Limb (tissue), 2 donors: ENCODE results near the gene GALK2.
"Not testable (repeated sequence)": the region's sequence is repeated elsewhere in the genome, so short reads cannot be mapped to it uniquely, and the experiment has no call there.

Experiments
- DNase-seq, 2 donors: peaks; one replicate each; pipeline ENCODE4 v3.0.0-alpha.2; 2016; ENCODE audit errors: extremely low spot score in 2 of 2

GALK2 gene

DNA sequence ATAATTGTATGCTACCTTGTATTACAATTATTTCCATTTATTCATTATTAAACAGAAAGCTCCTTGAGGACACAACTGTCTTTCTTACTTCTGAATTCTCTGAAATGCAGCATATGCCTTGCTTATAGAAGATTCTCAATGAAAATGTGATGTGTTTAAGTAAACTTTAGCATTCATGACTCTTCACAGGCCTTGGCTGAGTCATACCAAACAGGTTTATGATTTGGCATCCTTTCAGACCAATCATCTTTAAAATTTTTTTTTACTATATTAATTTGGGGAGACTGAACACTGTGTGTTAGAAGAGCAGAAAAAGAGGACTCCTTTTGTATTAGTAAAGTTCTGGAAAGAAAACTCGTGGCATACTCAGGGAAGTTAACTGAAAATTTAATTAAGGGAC, 6.4 kb upstream of the GALK2 start:
- no peak for DNase-seq

DNA sequence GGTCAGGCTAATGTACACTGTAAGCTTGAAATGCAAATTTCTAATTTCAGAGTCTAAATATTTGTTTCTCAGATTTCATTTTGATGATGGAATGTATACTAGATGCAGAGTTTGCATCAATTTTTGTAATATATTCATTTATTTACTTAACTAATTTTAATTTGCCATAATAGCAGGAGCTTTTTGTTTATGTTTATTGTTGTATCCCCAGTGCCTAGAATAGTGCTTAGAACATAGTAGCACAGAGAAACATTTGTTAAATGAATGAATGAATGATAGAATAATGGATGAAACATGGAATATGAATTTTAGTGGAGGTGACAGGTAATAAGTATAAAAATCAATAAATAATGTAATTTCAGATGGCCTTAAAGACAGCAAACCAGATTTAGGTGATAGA, 5.2 kb upstream of the GALK2 start:
- DNase-seq = no peak

DNA sequence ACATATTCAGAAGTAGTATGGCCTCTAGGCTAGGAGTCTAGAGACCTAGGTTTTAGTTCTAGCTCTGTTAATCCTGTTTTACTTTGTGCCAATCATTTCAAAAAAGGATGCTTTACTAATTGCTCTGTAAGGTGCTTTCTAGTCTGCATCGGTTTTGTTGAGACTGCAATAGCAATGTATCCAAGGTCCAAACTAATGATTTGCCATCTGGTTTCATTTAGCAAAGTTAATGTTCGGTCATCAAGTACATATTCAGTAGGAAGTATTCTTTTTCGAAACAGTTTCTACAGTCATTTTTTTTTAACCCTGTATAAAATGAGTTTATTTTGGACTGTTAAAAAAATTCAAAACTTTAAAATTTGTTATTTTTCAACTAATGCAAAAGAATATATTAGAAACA, 2.0 kb upstream of the GALK2 start:
- no peak for DNase-seq

DNA sequence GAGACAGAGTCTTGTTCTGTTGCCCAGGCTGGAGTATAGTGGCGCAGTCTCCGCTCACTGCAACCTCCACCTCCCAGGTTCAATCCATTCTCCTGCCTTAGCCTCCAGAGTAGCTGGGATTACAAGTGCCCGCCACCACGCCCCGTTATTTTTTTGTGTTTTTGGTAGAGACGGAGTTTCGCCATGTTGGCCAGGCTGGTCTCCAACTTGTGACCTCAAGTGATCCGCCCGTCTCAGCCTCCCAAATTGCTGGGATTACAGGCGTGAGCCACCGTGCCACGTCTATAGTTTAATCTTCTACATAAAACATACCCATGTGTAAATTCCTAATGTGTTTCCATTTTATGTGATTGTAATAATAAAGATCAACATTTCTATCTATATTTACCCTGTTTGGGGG, 1.7 kb downstream of the GALK2 start:
- DNase-seq = no peak

DNA sequence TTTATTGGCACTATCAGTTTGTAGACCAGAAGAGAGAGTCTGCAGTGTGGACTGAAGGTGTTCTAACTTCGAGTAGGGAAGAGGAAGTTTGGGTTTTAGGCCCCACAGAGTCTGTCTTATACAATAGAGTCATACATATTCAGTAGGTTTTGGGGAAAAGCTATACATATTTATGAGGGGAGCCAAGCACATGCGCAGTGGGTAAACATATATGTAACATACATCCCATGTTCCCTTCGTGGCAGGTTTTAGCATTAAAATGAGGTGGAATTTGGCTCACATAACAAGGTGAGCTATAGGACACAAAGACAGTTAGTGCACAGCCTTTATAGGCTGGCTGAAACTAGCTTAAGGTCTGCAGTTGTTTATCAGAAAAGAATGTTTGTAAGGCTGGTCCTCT, 4.9 kb downstream of the GALK2 start:
- DNase-seq = no peak

DNA sequence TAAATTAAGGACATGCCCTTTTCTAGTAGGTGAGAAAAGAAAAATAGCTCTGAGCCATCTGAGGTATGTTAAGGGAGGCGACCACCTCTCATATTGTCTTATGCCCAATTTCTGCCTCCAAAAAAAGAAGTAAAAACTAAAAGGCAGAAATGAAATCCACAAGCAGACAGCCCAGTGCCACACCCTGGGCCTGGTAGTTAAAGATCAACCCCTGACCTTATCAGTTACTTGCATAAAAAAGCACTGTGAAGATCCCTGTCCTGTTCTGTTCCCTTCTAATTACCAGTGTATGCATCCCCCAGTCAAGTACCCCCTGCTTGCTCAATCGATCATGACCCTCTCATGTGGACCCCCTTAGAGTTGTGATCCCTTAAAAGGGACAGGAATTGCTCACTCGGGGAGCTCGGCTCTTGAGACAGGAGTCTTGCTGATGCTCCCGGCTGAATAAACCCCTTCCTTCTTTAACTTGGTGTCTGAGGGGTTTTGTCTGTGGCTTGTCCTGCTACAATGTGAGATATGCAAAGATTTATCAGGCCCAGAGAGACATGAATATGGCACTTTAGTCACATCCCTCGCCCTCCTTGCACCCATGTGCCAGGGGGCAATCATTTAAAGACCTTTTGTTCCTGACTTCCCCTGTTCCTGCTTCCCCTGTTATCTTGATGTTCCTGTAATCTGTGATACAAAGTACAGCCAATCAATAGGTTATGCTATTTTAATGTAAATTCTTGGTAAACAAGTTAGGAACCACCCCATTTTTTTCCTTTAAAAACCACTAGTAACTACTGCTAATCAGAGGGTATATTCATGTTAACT, 5.7 kb downstream of the GALK2 start:
- DNase-seq = not testable (repeated sequence)

DNA sequence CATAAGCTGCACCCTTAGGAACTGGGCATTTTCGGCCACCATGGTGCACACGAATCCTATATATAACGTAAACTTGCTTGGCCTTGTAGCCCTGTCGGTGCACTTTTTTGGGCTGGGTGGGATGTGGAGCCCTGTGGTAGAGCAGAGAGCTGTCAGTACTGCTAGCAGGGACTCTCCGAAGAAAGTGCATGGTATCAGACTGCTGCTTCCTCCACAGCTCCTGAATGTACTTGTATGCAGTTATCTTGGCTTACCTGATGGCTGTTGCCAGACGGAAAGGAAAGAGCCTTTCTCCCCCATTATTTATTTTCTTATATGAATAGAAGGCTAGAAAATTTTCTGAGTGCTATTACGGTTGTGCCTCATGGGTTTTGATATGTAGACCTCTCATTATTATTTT, 8.4 kb downstream of the GALK2 start:
- DNase-seq = no peak

DNA sequence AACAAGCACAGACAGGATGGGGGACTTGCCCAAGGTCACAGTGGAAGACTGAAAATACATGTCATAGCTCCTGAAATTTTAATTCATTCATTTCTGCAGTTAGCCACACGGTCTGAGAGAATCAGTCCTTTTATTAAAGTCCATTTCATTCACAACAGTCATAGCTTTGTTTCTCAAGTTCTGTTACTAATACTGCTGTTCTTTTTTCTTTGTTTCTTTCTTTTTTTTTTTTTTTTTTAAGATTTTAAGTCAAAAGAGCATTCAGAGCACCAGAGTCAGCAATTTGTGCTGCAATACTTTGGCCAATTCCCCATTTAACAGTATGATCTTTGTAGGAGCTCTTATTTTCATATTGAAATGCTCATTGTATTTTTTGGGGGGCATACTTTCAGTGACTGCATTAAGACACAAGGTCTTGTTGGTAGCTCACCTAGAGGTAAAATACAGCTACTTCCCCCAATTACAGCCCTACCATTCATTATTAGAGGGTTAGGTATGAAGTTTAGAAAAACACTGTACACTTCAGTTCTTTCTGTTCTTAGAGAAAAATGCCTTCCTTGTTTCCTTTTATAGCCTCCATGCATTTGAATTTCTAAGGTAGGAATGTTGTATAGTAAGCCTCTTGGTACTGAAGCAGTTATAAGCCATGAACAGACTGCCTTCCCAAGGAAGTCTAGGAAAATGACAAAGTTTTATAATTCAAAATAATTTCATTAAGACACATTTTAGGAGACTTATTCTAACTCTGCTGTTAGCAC, 9.6 kb downstream of the GALK2 start:
- no peak for DNase-seq

DNA sequence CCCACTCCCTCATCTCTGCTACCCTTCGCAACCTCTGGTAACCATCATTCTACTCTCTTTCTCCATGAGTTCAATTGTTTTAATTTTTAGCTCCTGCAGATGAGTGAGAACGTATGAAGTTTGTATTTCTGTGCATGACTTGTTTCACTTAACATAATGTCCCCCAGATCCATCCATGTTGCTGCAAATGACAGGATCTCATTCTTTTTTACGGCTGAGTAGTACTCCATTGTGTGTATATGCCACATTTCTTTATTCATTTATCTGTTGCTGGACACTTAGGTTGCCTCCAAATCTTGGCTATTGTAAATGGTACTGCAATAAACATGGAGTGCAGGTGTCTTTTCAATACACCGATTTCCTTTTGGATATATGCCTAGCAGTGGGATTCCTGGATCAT, 12.1 kb downstream of the GALK2 start:
- DNase-seq = no peak

DNA sequence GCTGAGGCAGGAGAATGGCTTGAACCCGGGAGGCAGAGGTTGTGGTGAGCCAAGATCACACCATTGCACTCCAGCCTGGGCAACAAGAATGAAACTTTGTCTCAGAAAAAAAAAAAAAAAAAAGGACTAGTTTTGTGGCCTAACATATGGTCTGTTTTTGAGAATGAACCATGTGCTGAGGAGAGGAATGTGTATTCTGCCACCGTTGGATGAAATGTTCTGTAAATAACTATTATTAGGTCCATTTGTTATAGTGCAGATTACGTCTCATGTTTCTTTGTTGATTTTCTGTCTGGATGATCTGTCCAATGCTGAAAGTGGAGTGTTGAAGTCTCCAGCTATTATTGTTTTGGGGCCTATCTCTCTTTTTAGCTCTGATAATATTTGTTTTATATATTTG, 13.7 kb downstream of the GALK2 start:
- DNase-seq = not testable (repeated sequence)

DNA sequence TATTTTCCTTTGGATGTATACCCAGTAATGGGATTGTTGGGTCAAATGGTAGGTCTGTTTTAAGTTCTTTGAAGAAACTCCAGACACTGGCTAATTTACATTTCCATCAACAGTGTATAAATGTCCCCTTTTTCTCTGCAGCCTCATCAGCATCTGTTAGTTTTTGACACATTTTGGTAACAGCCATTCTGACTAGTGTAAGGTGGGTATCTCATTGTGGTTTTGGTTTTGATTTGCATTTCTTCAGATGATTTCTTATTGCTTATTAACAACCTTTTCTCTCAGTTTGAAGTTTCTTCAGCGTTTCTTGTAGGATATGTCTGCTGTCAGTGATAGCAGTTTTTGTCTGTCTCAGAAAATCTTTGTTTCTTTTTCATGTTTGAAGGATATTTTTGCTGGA, 15.4 kb downstream of the GALK2 start:
- DNase-seq = no peak

DNA sequence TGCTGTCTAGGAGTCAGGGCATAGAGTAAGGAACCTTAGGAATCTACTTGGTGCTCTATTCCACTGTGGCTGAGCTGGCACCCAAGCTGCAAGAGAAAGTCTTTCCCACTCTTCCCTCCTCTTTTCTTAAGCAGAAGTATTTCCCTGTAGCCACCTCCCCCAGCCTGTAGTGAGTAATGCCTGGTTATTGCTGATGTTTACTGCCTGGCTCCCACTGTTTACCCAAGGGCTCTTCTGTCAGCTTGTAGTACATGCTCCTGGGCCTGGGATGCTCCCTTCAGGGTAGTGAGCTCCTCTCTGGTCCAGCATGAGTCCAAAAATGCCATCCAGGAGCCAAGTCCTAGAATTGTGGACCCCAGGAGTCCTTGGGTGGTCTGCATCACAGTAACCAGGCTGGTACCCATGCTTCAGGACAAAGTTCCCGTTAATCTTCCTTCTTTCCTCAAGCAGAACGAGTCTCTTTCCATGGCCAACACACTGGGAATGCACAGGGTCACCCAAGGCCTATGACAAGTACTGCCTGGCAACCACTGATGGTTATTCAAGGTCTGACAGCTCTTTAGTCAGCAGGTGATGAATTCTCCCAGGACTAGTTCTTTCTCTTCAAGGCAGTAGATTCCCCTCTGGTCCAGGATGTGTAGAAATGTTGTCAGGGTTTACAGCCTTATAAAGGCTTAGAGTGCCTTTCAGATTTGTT, 17.6 kb downstream of the GALK2 start:
- DNase-seq = no peak

DNA sequence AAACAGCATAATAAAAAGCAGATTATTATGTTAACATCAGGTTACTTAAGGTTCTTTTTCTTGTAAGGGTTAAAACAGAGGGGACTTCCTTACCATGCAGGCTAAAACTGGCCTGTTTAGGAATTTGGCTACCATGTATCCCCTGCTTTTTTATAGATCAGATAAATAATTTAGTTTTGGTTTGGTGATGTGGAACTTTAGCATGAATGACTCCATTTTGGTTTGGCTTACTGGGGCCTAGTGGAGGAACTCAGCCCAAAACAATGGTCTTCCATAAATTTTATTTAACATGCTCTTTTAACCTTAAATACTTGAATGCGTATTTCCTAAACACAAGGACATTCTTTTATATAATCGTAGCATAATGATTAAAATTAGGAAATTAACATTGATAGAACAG, 18.9 kb downstream of the GALK2 start:
- DNase-seq = no peak

DNA sequence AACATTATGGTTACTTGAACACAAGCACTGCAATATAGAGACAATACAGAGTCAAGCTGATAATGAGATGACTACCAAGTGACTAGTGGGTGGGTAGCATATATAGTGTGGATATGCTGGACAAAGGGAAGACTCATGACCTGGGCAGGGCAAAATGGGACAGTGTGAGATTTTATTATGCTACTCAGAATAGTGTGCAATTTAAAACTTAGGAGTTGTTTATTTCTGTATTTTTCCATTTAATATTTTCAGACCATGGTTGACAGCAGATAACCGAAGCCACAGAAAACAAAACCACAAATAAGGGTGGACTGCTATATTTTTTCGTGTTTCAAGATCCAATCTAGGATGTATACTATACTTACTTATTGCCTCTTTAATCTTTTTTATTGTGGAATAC, 19.6 kb downstream of the GALK2 start:
- no peak for DNase-seq

DNA sequence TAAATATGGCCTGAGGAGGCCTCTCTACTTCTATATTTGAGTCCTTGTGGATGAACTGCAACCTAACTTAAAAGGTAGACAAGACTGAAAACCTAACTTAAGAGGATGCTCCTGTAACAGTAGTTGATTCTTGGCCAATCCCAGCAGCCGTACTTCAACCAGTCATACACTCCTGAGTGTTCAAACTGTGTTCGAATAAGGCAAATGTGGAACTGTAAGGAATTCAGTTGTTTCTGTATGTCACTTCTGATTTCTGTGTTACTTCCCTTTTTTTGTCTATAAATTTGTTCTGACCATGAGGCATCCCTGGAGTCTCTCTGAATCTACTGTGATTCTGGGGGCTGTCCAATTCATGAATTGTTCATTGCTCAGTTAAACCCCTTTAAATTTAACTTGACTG, 20.5 kb downstream of the GALK2 start:
- no peak for DNase-seq

DNA sequence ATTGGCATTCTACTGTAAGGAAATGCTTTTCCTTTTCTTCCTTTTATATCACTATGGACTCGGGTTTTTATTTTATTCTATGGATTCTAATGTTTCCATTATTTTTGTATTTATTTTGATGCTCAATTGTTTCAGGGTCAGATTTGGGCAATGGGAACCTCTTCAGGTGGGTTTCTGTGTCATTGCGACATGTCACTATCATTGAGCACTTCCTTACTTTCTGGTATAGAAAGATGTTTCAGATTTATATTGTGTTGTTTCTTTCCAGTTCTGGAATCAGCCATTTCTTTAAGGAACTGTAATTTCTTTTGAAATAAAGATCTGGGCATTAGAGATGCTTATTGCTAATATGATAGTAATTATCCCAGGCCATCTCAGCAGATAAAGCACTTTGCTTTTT, 21.8 kb downstream of the GALK2 start:
- DNase-seq = no peak

DNA sequence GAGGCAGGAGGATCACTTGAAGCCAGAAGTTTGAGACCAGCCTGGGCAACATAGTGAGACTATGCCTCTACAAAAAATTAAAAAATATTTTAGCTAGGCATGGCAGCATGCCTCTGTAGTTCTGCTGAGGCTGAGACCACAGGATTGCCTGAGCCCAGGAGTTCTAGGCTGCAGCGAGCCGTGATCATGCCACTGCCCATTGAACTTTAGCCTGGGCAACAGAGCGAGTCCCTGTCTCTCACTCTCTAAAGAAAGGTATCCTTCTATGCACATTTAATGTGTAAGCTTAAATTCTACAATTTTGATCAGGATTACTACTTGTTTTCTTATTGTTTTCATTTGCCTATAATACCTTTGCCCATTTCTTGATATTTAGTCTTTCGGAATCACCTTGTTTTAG, 26.8 kb downstream of the GALK2 start:
- no peak for DNase-seq

DNA sequence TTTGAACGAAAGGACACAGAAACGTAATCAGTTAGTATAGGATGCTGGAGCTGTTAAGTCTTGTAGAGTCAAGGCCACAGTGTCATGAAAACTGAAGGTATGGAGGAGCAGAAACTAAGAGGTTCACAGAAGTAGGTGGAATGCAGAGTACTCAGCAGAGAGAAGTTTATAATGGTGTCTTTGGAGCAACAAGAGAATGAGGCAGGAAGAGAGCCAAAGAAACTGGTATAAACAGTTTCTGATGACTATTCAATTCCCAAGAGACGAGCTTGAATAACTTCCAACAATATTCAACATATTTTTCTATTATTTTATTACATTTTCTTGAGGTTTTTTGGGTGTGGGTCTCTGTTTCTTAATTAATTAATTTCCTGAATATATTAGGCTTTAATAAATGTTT, 29.6 kb downstream of the GALK2 start:
- DNase-seq = no peak

DNA sequence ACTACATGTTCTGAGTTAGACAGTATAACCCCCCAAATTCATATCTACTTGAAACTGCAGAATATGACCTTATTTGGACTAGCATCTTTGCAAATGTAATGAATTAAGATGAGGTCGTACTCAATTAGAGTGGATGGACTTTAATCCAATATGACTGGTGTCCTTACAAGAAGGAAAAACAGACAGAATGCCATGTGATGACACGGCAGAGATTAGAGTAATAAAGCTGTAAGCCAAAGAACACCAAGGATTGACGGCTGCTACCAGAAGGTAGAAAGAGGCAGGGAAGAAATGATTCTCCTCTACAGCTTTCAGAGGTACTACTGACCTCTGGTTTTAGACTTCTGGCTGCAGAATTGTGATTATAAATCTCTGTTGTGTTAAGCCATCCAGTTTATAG, 30.3 kb downstream of the GALK2 start:
- DNase-seq = no peak

DNA sequence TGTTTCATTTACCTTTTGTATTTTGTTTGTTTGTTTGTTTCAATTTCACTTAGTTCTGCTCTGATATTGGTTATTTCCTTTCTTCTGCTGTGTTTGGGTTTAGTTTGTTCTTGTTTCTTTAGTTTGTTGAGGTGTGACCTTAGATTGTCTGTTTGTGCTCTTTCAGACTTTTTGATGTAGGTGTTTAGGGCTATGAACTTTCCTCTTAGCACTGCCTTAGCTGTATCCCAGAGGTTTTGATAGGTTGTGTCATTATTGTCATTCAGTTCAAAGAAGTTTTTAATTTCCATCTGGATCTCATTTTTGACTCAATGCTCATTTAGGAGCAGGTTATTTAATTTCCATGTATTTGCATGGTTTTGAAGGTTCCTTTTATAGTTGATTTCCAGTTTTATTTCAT, 38.1 kb downstream of the GALK2 start:
- DNase-seq = not testable (repeated sequence)

DNA sequence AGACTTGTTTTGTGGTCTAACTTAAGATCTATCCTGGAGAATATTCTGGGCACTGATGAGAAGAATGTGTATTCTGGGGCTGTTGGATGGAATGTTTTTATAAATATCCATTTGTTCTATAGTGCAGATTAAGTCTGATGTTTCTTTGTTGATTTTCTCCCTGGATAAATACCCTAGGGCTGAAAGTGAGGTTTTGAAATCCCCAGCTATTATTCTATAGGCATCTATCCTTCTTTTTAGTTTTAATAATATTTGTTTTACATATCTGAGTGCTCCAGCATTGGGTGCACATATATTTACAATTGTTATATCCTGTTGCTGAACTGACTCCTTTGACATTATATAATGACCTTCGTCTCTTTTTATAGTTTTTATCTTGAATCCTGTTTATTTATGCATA, 42.9 kb downstream of the GALK2 start:
- no peak for DNase-seq
